WERI-Rb-1 (cell line): Measurements from ENCODE around the gene DOK6.

Experiments
- DNase-seq: peaks from one replicate; pipeline ENCODE4 v3.0.0-alpha.2; 2020
- H3K27ac ChIP-seq: fragments of 250-450 bp; sonication (Bioruptor Pico); 2 replicates; pipeline ENCODE4 v1.5.1; 2020; ENCODE audit warnings: mild to moderate bottlenecking, moderate library complexity
- H3K27me3 ChIP-seq: fragments of 250-450 bp; sonication (Bioruptor Pico); 2 replicates; pipeline ENCODE4 v1.5.1; 2021; ENCODE audit warnings: mild to moderate bottlenecking, low read depth, moderate library complexity; ENCODE audit not compliant: insufficient read depth, severe bottlenecking
- H3K36me3 ChIP-seq: fragments of 250-450 bp; sonication (Bioruptor Pico); 2 replicates; pipeline ENCODE4 v1.5.1; 2020; ENCODE audit warnings: mild to moderate bottlenecking, moderate library complexity
- H3K4me3 ChIP-seq: 2 replicates; pipeline ENCODE4 v1.5.1; 2011; ENCODE audit warnings: low read depth, mild to moderate bottlenecking, control low read depth, low read length
- H3K9me3 ChIP-seq: fragments of 250-450 bp; sonication (Bioruptor Pico); 2 replicates; pipeline ENCODE4 v1.5.1; 2021; ENCODE audit warnings: mild to moderate bottlenecking, moderate library complexity; ENCODE audit not compliant: severe bottlenecking
- TF ChIP-seq, protein P1 (sequence below): IDR thresholded peaks from 2 replicates; pipeline ENCODE4 v1.5.1; 2011; ENCODE audit warnings: low read depth, mild to moderate bottlenecking, control low read depth, inconsistent platforms, low read length

The DOK6 gene

DNA sequence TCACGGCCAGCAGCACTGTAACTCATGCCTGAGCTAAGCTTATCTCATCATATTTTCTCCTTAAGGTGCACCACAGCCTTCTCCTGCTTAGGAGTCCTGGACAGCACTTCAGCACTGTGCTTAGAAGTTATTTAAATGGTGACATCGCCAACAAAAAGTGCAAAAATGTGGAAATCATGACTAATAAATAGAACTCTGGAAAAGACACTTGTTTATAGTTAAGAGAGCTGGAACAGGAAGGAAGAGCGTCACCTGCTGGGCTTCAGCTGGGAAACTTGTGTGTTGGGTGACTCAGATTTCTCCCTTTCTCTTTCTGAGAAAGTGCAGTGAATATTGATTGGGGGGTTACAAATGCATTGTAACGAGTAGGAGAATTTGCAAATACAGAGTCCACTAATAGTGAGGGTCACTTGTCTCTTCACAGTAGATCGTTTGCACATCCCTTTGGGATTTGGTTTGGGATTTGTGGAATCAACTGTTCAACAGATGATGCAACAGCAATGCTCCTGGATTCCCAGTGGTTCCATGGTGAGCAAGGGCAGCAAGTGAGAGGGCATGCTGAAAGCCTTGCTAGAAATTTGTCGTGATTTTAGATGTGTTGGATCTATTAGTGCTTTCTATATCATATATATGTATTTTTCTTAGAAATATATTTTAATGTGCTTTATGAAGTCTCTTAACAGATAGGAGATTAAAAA, 84.2 kb downstream of the DOK6 start:
- Histone ChIP-seq H3K4me3 (no peak overlapping the region), H3K27ac (no peak overlapping the region), H3K27me3 (no peaks in the 10 kb centered on the region), H3K9me3 (no peaks in the 10 kb centered on the region), H3K36me3 (no peaks in the 10 kb centered on the region)
- TF ChIP-seq, protein P1, sequence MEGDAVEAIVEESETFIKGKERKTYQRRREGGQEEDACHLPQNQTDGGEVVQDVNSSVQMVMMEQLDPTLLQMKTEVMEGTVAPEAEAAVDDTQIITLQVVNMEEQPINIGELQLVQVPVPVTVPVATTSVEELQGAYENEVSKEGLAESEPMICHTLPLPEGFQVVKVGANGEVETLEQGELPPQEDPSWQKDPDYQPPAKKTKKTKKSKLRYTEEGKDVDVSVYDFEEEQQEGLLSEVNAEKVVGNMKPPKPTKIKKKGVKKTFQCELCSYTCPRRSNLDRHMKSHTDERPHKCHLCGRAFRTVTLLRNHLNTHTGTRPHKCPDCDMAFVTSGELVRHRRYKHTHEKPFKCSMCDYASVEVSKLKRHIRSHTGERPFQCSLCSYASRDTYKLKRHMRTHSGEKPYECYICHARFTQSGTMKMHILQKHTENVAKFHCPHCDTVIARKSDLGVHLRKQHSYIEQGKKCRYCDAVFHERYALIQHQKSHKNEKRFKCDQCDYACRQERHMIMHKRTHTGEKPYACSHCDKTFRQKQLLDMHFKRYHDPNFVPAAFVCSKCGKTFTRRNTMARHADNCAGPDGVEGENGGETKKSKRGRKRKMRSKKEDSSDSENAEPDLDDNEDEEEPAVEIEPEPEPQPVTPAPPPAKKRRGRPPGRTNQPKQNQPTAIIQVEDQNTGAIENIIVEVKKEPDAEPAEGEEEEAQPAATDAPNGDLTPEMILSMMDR: no peak
- no peak for DNase-seq

DNA sequence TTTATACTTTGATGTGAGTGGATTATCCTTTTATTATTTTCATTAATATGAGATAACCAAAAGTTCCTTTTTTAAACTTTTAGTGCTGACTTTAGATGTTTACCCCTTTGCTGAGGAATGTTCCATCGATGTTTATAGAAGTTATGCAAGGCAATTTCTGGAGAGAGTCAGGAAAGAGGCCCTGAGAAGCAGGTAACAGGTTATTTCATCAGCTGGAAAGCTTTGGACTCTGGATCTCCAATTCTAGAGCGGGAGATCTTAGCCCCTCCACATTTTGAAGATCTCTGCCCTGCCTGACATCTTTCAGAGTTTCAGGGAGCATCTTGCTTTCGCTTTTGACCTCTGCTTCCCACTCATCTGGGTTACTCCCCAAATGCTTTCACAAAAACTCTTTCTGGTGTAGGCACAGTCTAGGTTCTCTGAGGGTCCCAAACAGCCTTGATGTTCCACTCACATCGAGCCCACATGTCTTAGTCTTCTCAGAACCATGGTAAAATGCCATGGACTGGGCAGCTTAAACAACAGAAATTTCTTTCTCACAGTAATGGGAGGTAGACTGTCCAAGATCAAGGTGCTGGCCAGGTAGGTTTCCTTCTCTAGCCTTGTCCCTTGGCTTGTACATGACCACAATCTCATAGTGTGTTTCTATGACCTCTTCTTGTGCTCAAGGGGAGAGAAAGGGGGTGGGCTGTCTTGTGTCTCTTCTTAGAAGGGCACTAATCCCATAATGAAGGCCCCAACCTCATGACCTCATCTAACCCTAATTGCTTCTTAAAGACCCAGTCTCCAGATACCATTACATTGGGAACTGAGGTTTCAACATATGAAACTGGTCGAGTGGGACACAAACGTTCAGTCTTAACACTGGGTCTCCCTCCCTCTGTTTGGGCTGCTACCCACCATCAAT, 87.1 kb downstream of the DOK6 start:
- Histone ChIP-seq H3K36me3 (no peaks in the 10 kb centered on the region), H3K27me3 (no peaks in the 10 kb centered on the region), H3K4me3 (no peak overlapping the region), H3K27ac (no peak overlapping the region), H3K9me3 (no peaks in the 10 kb centered on the region)
- DNase-seq: no peak
- TF ChIP-seq, protein P1: no peak

DNA sequence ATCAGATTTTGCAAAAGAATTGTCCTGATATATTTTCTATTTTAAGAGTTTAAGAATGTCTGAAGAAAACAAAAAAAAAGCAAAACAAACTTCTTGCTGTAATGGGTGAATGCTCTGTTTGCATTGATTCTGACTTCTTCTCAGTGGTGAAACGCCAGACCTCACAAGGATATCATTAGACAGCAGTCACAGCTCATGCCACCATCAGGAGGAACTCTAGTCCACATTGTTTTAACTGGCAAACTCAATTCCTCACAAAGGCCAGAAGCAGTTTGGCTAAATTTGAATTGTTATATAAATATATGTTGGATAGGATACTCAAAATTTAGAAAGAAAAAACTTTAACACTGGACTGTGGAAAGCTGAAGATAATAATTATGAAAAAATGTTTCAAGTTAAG, 89.4 kb downstream of the DOK6 start:
- H3K9me3 ChIP-seq: no peaks in the 10 kb centered on the region

DNA sequence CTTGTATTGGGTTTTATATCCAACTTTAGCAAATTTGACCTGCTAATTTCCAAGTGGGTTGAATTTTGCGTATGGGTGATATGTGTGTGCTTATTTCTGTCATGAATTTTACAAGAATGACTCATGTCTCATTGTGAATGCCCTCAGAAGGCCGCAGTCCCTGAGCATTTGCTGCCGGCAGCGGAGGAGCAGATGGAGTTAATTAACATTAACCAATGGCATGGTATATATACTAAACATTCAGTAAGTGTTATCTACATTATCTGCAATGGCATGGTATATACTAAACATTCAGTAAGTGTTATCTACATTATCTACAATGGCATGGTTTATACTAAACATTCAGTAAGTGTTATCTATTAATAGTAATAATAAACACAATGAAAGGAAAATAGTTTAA, 90.1 kb downstream of the DOK6 start:
- TF ChIP-seq, protein P1: no peak
- Histone ChIP-seq H3K36me3 (no peaks in the 10 kb centered on the region), H3K27ac (no peak overlapping the region), H3K27me3 (no peaks in the 10 kb centered on the region), H3K9me3 (no peaks in the 10 kb centered on the region), H3K4me3 (no peak overlapping the region)
- no peak for DNase-seq

More for the DNA sequence above, 89.4 kb downstream of the DOK6 start:
- H3K36me3 ChIP-seq: no peaks in the 10 kb centered on the region
- no peak for DNase-seq
- TF ChIP-seq, protein P1: no peak
- no peak overlapping the region for H3K27ac ChIP-seq
- no peaks in the 10 kb centered on the region for H3K27me3 ChIP-seq
- no peak overlapping the region for H3K4me3 ChIP-seq

DNA sequence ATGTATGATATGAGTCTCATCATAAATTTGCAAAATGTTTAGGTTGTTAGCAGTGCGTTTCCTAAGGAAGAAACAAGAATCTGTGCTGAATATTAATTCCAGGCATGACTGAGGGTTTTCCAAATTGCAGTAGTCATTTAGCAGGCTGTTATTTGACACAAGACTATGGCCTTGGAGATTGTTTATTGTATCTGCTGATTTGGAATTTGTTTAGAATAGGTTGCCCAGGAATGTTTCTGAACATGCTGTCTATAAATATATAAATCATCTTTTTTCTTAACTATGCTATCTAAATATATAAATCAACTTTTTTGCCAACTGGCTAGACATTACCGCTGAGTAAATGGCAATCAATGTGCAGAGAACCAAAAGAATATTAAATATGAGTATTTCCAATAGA, 90.9 kb downstream of the DOK6 start:
- Histone ChIP-seq H3K27me3 (no peaks in the 10 kb centered on the region), H3K27ac (no peak overlapping the region), H3K36me3 (no peaks in the 10 kb centered on the region), H3K9me3 (no peaks in the 10 kb centered on the region), H3K4me3 (no peak overlapping the region)
- DNase-seq: no peak
- TF ChIP-seq, protein P1: no peak
